GM18511 (cell line): Measurements from ENCODE around the gene BTD.

Experiments used
- ATAC-seq: cut with Tn5 transposase; IDR thresholded peaks from one replicate; pipeline ENCODE4 v1.9.1; 2021; ENCODE audit warnings: mild to moderate bottlenecking, moderate library complexity; ENCODE audit not compliant: unreplicated experiment

The BTD gene

GRCh38 chr3:15601399-15602145 is at the start of gene BTD, which contains the start of gene HACL1:
Gene BTD, plus strand, starts transcription at chr3:15601745. Its CDS starts 33,695 bp downstream, at chr3:15635440.
Gene HACL1, minus strand, starts transcription at chr3:15601569. Its CDS starts 106 bp downstream, at chr3:15601463.
- ATAC-seq: peak; percentile 95

GRCh38 chr3:15551902-15552301 is 49.6 kb upstream of the BTD start:
- no peak for ATAC-seq

GRCh38 chr3:15553749-15554148 is 47.8 kb upstream of the BTD start:
- ATAC-seq: no peak

DNA sequence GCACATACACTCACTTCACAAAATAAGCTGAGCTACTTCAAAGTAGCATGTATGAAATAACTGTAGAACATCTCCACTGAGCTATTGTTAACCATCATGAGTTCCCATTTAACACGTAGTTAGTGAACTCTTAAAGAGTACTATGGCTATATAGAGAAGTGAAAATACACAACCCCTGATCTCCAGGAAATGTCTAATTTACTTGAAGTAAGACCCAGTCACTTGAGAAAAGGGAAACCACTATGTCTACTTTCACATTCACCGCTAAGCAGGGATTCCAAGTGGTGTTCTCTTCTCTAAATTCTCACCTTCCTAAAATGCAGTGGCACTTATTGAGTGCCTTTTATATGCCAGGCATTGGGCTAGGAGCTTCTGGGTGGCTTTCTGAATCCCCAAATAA is 45.0 kb upstream of the BTD start:
- ATAC-seq: peak; percentile 92

DNA sequence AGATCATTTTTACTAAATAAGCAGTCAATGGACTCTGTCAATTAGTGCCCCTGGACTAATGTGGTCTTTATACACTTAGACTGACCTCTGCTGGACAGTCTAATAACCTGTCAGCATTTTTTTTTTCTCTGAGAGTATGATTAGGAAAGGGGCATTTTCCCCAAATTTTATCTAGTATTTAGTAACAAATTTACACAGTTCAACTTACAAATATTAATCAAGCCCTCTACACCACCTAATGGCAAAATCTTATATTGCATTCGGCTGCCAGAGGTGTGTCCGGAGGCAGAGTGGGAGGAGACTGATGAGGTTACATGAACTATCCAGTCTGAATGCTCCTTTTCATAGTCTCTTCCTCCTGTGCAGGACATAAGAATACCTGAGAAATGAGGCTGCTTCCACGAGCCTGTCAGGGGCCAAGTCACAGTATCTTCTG is 44.0 kb upstream of the BTD start:
- peak; percentile 74 for ATAC-seq

- no peak for ATAC-seq
Measured at GRCh38 chr3:15558581-15558980, 43.0 kb upstream of the BTD start.

DNA sequence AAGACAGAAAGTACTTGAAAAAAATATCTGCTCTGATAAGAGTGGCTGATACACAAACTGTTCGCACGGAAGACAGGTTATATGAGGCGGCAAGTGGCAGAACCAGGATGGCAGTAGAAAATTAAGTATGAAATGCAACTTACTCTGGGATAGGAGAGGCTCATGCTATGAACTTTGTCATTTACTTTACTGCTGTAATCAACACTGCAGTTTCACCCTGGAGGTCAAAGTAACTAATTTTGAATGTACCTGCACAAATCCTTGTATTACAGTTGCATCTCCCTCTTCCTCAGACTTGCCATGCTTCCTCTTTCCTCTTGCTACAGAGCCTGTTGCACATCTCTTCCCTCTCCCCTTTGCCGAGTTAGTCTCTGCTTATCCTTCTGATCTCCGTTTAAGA is 39.0 kb upstream of the BTD start:
- no peak for ATAC-seq

DNA sequence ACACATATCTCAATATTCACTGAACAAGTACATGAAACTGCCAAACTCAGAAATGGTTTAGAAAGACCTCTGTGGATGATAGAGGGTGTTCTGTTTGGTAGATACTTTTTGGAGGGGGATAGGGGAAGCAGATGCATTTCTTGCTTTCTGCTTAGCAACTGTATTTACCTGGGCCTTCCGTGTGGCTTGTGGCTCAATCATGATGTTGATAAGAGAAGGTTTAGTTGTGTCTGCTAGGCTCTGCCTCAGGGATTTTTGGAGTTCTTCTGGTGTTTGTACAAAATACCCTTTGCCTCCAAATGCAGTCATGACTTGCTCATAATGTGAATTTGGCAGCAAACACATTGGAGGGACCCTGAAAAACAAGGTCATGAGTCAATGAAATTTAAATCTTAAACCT is 38.4 kb upstream of the BTD start:
- ATAC-seq: no peak

GRCh38 chr3:15572138-15572537 is 29.4 kb upstream of the BTD start:
- ATAC-seq: no peak

GRCh38 chr3:15575446-15575845 is 26.1 kb upstream of the BTD start:
- no peak for ATAC-seq

- ATAC-seq: no peak
Measured at GRCh38 chr3:15576475-15576874, 25.1 kb upstream of the BTD start.

DNA sequence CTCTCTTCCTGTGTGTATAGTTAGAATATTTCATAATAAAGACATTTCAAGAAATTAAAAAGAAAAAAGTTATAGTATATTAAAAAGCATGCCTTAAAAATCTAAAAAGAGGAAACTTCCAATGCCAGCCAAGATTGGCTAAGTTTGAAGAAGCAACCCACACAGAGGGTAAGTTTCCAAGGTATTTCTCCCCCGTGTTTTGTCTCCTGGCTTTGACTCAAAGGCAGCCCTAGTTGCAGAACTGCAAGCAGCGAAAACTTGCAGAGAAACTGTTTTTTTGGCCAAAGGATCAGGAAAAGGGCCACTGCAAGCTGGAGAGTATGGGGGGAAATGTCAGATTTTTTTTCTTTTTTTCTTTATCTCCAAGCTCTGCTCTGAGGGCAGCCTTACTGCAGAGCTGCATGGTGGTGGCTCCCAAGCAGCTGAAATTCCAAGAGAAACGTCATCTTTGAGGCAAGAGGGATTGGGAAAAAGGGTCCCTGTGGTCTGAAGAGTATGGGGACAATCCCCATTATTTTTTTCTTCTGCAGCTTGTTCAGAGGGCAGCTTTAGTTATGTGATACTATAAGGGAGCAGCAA is 23.2 kb upstream of the BTD start:
- no peak for ATAC-seq

DNA sequence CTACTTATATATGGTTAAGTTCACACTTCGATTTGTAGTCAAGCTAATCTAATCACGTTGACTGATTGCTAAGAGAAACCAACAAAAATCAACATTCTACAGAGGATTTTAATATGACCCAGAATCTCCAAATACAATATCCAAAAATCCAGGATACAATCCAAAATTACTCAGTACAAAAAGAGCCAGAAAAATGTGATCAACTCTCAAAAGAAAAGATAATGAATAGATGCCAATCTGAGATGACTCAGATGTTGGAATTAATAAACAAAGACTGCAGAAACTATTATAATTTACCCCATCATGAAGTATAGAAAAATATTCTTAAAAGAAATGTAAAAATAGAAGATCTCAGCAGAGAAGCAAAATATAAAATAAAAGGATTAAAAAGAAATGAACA is 22.5 kb upstream of the BTD start:
- ATAC-seq: no peak

- no peak for ATAC-seq
Measured at GRCh38 chr3:15581471-15582394, 19.8 kb upstream of the BTD start.

- ATAC-seq: no peak
Measured at GRCh38 chr3:15585111-15585845, 16.3 kb upstream of the BTD start.

DNA sequence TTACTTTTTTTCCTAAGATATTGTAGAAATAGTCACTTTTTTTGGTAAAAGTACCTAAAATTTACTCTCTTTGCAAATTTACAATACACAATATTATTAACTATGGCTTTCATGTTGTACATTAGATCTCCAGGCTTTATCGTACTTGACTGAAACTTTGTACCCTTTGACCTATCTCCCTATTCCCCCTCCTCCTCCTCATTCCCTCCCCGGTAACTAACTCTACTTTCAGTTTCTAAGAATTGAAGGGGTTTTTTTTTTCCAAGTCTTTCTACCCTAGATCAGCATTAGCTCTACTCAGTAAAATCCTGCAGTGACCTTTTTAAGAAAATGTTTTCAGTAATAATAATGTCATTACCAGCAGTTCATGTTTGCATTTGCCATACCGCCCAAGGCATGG is 10.3 kb upstream of the BTD start:
- no peak for ATAC-seq

DNA sequence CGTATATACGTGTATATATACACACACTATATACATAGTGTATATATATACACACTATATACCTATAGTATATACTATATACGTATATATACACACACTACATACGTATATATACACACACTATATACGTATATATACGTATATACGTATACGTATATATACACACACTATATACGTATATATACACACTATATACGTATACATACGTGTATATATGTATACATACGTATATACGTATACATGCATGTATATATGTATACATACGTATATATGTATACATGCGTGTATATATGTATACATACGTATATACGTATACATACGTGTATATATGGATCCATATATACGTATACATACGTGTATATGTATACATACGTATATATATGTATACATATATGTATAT is 9.6 kb upstream of the BTD start:
- ATAC-seq: no peak

DNA sequence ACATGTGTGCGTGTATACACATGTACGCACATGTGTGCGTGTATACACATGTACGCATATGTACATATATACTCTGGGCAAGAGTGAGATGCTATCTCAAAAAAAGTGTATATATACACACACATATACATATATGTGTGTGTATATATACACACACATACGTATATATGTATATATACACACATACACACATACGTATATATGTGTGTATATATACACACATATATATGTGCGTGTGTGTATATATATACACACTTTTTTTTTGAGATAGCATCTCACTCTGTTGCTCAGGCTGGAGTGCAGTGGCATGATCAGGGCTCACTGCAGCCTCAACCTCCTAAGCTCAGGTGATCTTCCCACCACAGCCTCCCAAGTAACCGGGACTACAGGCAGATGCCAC is 8.6 kb upstream of the BTD start:
- no peak for ATAC-seq

GRCh38 chr3:15595955-15596354 is 5.6 kb upstream of the BTD start:
- no peak for ATAC-seq

DNA sequence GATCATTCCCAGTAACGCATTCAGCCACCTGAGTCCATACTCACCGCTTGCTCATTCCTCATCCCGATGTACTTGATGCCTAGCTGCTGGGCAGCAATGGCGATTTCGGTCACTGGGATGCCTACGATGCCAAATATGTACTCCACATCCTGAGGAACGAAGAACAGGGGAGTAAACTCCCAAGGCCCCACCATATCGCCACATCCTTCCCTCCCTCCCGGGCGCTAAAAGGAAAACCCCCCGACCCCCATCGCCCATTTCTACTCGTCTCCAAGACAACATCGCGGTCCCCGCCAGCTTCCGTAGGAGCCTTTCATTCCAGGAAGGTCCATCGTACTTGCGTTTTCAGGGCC is 523 bp upstream of the BTD start:
- ATAC-seq: peak; percentile 23

DNA sequence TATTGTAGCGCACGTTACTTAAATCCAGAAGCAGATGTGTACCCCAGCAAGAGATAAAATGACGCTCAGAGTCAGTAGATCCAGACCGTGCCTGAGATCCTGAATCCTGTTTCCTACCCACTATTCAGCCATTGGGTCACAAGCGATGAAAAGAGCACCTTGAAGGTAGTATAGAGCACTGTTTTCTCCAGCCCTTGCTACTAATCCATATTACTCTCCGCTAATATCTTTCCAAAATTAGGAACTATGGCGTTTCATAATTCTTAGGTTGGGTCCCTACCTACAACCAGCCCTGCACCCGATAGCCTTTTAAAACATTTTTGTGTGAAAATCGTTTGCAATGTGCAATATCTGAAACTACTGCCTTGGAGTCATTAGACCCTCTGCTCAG is 596 bp downstream of the BTD start:
- ATAC-seq: peak; percentile 23
